HG03108 (cell line): Measurements from ENCODE around the gene KBTBD3.

Experiments
- ATAC-seq: cut with Tn5 transposase; IDR thresholded peaks from one replicate; pipeline ENCODE4 v1.9.1; 2021; ENCODE audit warnings: moderate library complexity; ENCODE audit not compliant: unreplicated experiment

Gene KBTBD3, protein sequence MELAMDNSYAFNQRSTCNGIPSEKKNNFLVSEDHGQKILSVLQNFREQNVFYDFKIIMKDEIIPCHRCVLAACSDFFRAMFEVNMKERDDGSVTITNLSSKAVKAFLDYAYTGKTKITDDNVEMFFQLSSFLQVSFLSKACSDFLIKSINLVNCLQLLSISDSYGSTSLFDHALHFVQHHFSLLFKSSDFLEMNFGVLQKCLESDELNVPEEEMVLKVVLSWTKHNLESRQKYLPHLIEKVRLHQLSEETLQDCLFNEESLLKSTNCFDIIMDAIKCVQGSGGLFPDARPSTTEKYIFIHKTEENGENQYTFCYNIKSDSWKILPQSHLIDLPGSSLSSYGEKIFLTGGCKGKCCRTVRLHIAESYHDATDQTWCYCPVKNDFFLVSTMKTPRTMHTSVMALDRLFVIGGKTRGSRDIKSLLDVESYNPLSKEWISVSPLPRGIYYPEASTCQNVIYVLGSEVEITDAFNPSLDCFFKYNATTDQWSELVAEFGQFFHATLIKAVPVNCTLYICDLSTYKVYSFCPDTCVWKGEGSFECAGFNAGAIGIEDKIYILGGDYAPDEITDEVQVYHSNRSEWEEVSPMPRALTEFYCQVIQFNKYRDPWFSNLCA

DNA sequence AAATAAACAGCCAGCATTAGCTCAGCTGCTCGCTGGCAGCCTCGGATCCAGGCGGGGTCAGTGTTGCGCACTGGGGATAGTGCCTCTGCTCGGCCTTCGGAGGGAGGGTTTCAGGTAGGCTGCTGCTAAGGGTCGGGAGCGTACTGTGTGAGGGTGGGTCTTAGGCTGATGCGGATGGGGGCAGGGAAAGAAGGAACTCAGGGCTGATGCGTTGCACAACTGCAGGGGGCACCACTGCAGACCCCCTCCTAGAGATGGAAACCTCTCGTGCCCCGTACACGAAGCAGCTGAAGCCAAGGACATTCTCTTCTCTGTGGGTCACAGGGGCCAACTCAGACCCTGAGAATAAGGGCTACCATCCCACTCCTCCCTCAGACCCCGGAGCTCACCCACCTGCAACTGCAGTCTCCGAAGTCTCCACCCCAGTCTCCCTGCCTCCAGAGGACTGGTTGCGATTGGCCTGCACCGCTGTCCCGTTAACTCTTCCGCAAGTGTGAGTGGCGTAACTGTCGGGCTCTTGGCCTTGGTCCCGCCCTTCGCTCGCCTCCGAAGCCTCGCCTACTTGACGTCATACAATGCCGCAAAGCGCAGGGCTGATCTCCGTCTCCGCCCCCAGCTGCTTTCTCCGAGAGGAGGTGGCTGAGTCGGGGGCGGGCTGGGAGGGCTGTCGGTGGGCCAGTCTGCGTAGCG, at the start of gene KBTBD3:
TSS of gene KBTBD3 (minus strand) at position 429 of the 690 bp plus-strand sequence. CDS start 18,250 bp downstream, outside the sequence.
- ATAC-seq, result peak; percentile 94

DNA sequence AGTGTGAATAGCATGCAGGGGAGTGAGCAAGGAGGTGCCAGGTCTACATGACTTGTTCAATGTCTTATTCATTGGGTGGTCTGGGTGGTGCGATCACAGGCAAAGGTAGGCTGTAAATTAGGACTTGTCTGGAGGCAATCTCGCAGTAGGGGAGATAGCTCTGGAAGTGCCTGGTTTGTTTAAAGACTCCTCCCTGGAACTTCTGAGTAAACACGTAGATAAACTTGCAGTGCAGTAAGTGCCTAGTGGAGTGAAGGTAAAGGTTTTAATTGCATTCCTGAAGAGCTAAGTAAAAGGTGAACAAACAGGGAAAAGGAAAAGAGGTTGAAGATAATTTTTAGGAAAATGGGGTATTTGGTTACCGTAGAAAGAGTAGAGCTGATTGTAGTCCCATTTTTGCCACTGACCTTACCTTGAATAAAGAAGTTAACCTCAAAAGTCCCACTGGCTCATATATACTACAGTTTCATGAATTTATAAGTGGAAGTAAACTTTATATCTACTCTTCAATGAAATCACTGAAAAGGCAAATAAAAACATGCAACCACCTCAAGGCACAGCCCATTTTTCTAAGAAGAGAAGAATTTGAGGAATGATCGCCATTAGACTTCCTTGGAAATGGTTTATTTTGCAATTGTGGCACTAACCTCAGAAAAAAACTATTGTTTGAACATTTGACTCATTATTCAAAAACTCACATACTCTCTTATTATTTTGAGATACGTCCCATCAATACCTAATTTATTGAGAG, 44.6 kb upstream of the KBTBD3 start:
- ATAC-seq, result no peak

DNA sequence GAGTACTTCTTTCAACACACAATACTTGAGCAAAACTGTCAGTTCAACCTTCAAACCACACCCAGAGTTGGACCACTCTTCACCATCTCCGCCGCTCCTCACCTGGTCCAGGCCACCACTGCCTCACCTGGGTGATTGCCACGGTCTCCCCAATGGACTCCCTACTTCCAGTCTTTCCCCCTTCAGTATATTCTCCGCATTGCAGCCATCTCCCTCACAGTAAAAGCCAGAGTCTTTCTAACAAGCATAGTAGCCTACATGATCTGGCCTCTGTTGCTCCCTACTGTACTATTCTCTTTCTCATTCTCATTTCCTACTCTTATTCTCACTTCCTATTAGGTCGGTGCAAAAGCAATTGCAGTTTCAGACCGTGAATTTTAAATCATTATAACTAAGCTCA, 28.8 kb upstream of the KBTBD3 start:
- ATAC-seq, result no peak

DNA sequence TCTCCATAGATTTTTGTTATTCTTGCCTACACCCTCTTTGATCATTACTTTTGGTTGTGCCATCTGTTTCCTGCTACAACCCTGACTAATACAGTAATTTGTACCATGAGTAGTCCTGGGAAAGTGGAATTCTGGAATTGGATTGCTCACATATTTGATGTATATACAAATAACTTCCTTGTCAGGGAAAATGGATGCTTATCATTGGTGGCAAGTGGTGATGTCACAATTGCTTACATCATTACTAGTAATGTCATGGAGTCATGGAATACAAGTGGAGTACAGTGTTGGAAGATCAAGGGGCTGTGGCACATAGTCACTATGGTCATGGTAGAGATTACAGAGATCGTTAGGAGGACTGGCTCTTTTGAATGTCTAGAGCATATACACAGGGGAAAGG, 24.7 kb upstream of the KBTBD3 start:
- no peak for ATAC-seq

DNA sequence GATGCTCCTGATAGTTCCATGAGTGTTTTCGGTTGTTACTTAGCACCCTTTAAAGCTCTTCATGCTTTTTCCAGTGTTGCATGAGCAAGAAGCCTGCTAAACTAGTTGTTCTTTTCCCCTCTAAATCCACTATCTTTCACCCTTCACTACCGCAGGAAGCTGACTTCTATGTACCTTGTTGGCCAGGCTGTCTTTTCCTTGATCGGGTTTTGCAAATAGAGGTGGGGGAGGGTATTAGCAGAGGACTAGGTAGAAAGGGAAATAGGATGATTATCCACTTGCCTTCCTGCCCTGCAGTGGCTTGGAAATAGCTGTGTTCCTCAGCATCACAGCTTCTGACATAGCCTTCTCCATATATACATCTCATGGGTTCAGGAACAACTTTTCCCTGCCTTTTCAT, 24.2 kb upstream of the KBTBD3 start:
- no peak for ATAC-seq

DNA sequence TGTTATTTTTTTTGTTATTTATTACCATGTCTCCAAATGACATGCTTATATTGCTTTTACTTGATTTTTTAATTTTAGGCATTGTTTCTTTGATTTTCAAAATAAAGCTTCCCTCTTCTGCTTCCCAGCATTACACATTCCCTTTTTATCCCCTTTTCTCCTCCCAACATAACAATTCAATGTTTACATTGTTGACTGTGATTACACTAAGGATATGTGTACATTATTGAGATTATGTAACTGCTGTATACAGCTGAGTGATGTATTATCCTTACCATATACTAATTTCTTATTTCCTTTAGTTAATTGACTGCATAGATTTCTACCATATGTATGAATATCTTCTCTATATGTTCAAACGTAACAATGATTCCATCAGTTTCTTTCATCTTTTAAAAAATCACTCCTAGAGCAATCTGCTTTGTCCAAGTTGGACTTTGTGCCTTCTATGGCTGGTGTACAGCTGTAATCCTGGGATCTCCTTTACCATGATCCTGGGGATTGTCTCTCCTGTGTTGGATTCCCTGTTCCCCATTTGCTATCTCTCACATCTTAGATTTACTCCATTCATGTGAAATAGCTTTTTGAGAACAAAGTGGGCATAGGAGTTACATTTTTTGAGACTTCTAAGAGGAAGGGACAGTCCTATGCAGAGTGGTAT, 21.9 kb upstream of the KBTBD3 start:
- no peak for ATAC-seq

DNA sequence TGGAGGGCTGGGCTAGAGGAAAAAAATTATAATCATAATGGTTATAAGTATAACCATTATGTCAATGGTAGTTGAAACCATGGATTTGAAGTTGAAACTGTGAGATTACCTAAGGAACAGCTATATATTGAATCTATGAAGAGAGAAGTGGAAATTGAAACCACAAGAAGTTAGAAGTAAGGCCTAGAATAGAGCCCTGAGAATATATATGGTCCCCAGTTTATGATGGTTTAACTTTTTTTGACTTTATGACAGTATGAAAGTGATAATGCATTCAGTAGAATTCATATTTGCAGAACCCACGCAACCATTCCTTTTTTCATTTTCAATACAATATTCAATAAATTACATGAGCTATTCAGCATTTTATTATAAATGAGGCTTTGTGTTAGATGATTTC, 15.3 kb upstream of the KBTBD3 start:
- ATAC-seq, result no peak

DNA sequence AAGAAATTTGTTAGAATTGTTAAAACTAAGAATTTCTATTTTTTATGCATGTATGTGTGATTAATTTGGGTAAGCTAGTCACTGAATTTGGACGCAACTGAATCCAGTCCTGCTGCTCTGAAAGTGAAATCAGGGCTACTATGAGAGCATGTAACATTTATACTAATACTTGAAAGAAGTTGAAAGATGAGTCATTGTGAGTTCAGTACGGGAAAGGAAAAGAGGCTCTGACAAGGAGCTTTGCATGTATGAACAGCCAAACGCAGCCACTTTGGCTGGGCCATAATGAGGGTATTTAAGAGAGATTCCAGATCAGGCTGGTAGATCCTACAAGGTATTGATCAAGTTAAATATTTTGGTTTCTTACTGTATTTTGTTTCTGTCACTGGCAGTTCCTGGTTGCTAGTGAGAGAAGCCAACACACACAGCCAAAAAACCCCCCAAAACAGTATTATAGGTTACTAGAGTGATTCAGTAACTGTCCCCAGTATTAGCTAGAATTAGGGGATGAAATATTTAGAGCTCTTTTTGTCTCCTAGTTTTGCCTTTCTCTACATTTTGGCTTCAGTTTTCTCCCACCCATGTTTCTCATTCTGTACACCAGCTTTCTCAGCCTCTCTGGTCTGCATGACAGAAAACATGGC, 14.5 kb upstream of the KBTBD3 start:
- peak; percentile 97 for ATAC-seq

DNA sequence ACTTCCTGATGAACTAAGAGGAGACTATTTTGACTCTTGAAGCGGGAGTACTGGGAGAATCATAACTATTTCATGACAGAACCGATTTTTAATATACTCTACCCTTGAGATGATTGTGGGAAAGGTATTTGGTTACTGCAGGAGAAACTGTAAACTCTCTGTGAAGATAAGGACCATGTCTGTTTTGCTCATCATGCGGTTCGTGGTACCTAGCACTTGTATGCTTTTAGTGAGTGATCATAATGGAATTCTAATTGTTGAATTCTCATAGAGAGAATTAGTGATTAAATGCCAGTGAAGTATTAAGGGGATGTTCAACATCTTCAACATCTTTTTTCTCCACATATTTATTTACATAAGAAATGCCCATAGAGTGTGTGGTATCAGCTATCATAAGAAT, 11.7 kb upstream of the KBTBD3 start:
- no peak for ATAC-seq

DNA sequence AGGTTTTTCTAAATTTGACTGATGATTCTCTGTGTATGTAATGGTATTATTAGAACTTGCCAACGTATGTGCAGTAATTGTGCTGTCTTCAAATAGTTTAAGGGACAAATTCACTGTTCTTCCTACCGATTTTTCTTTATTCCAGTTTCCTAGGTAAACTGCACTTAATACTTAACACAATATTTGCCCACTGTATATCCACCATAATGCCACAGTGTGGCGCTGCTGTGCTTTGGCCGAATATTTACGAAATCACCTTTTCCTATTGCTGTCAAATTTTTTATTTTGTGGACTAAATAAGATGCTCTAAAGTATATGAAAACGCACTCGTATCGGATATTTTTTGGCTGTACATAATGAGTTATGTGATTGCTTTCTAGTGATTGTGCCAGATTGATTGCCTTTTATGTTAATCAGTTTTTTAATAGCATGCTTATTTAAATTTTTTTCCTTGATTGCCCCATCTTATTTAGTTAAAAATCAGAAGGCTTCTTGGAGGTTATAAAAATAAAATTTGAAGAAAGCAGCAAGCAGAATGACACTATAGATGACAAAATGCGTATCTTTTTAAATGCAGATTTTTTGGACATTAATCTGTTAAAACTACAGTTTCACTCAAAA, 10.8 kb upstream of the KBTBD3 start:
- ATAC-seq, result no peak

DNA sequence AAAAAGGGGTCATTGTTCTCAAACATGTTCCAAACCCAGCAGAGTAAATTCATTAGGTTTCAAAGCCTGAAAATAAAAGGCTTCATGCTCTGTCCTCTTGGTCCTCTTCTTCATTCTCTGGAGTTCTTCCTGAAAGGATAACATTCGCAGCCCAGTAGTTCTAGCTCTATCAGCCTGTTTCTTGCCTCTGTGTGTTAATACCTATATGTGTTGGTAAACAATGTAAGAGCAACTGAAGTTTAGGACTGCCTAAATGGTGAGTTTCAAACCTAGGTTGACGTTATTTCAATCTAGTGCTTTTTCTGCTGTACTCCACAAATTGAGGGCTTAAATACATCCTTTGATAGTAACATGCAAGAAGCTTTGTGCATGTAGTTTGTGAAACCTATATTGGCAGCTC, 9.7 kb upstream of the KBTBD3 start:
- no peak for ATAC-seq

DNA sequence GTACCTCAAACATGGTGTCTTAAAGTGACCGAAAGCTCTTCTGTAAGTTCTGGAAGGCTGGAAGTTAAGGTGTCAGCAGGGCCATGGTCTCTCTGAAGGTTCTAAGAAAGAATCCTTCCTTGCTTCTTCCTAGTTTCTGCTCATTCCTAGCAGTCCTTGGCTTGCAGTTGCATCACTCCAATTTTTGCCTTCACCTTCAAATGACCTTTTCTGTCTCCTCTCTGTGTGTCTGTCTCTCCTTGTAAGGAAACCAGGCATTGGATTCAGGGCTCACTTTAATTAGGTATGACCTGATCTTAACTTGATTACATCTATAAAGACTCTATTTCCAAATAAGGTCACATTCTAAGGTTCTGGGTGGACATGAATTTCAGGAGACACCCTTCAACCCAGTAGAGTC, 9.0 kb upstream of the KBTBD3 start:
- ATAC-seq, result no peak

DNA sequence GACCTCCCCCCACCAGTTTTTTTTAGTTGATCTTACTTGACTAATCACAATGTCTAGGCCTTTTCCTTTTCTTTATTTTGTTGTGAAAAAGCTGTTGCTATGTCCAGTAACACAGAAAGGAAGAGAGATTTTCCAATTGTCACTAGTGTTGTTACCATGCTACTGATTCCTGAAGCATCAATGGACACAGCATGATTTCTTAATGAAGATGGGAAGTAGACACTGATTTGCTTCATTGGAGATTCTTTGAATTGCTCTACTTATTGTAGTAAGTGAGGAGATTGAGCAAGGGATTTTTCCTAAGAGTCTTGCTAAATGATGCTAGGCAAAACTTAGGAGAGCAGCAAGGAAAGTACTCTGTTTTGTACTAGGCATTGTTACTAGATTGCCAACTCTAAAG, 4.9 kb upstream of the KBTBD3 start:
- no peak for ATAC-seq

DNA sequence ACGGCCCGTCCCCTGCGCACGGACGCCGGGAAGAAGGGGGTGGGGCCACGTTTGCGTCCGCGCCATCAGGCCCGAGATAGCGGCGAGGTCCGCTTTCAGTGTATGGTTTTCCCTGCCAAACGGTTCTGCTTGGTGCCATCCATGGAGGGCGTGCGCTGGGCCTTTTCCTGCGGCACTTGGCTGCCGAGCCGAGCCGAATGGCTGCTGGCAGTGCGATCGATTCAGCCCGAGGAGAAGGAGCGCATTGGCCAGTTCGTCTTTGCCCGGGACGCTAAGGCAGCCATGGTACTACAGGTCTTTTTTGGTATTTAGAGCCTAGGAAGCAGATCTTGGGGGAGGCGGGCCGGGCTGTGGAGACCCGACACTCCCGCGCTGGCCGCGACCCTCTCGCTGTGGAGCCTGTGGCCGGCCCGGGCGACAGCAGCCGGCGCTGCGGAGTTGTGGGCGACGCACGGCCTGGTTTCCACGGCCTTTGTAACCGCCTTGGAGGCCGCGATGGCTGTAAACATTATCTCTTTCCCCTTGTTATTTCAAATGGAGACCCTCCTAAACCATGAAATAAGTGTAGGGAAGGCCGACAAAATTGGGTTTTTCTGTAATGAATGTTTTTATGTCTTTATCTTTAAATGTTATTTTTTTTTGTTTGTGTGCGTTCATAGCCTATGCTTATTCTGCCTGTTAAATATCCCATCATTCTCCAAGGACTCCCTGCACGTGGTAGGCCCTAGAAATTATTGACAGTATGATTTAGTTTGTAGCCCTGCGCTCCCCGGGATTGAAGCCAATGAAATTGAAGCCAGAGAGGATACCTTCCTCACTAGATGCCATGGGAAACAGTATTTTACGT, 685 bp upstream of the KBTBD3 start, which contains the start of gene AASDHPPT:
TSS of gene AASDHPPT (plus strand) at position 54 of the 847 bp plus-strand sequence. CDS start at position 103, 49 bp downstream.
- peak; percentile 9 for ATAC-seq

DNA sequence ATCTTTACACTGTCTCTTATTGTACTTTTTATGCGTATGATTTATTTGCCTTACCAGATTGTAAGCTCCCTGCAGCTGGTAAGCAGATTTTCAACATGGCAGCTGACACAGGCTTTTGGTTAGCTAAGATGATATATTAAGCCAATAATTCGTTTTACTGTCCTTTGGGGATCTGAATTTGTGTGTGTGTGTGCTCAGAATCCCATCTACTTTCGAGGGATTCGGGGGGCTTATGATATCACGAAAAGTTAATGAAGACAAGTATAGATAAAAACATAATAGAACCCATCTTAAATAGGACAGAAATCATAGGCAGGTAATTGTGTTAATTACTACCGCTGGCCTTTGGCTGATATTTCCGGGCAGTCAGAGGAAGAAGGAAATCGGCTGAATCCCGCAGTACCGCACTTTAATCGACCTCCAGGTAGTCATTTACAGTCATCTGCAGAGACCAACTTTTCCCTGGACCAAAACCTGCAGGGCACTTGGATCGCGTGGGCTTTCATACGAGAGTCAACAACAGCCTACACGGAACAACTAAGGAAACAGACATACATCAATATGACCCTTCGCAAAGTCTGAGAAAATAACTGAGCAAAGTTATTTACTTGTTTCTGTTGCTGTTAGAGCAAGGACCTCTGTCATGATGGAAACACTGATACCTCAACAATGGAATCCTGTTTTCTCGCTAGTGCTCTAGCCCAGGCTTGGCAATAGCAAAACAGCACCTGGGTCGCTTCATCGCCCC, 802 bp downstream of the KBTBD3 start:
- ATAC-seq, result no peak

DNA sequence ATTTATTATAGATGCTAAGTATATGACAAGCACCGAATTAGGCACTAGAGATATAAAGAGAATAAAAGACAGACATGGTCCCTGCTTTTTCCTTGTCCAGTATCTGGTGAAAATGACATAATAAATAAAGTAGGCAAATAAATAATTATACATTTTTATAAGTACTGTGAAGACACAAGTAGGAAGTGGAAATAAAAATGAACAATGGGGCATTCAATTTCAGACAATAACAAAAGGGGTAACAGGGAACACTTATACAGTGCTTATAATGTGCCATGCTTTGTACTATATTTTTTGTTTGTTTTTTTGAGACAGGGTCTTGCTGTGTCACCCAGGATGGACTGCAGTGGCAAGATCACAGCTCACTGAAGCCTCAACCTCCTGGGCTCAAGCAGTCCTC, 4.3 kb downstream of the KBTBD3 start:
- ATAC-seq, result no peak

DNA sequence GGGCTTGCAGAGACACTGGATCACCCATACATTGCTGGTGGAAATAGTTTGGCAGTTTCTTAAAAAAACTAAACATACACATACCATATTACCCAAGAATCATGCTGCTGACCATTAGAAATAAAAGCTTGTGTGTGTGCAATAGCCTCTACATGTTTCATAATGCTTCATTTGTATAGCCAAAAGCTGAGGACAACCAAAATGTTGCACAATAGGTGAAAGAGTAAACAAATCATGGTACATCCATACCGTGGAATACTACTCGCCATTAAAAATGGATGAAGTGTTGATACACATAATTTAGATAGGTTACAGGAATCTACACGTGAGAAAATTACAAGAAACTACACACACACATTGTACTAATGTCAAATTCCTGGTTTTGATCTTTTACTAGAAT, 6.5 kb downstream of the KBTBD3 start:
- no peak for ATAC-seq

DNA sequence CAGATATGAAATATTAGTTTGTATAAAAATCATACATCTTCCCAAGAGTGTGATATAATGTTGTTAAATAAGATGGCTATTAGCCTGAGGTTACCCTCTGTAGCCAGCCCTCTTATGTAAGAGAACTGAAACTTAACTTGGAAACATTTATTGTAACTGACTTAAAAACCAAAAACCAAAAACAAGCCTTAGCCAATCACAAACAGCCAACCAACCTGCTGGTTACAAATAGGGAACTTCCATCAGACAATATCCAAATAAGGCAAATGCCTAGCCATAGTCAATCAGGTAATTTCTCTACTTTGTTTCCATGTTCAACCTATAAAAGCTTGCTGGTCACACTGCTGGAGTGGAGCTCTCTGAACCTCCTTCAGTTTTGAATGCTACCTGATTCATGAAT, 14.1 kb downstream of the KBTBD3 start:
- ATAC-seq, result no peak
